Esophagus muscularis mucosa (tissue), 3 donors: ENCODE results near the gene PPTC7.

ENCODE experiments used
- POLR2AphosphoS5 ChIP-seq, 2 donors: sonication (generic); formaldehyde crosslinking; IDR thresholded peaks; one replicate each; pipeline ENCODE4 v1.6.1; 2017; ENCODE audit warnings: antibody characterized with exemption in 2 of 2
- TF ChIP-seq, protein P1 (sequence below), 3 experiments: fragments of 200-600 bp in 2 of 3; fragments of 450-650 bp in 1 of 3; sonication (generic) in 2 of 3; IDR thresholded peaks; one replicate each; pipeline ENCODE4 v1.5.1; 2017 to 2019; ENCODE audit warnings: antibody characterized with exemption in 3 of 3, mild to moderate bottlenecking in 2 of 3, moderate library complexity in 1 of 3

DNA sequence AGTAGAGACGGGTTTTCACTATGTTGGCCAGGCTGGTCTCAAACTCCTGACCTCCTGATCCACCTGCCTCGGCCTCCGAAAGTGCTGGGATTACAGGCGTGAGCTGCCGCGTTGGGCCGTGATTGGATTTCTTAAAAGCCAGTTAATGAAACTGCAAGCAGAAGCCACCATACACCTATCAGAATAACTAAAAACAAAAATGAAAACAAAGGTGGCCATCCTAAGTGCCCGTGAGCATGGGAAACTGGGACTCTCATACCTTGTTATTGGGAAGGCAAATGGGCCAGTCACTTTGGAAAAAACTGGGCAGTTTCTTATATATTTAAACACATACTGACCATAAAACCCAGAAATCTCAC, 23.1 kb upstream of the PPTC7 start:
- TF ChIP-seq, protein P1, sequence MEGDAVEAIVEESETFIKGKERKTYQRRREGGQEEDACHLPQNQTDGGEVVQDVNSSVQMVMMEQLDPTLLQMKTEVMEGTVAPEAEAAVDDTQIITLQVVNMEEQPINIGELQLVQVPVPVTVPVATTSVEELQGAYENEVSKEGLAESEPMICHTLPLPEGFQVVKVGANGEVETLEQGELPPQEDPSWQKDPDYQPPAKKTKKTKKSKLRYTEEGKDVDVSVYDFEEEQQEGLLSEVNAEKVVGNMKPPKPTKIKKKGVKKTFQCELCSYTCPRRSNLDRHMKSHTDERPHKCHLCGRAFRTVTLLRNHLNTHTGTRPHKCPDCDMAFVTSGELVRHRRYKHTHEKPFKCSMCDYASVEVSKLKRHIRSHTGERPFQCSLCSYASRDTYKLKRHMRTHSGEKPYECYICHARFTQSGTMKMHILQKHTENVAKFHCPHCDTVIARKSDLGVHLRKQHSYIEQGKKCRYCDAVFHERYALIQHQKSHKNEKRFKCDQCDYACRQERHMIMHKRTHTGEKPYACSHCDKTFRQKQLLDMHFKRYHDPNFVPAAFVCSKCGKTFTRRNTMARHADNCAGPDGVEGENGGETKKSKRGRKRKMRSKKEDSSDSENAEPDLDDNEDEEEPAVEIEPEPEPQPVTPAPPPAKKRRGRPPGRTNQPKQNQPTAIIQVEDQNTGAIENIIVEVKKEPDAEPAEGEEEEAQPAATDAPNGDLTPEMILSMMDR (IDR thresholded peaks at IDR 0.05), result no peak
- TF ChIP-seq POLR2AphosphoS5 (IDR thresholded peaks at IDR 0.05), result no peak
